Nephron progenitor cell (in vitro differentiated cells): ENCODE results near the gene C11orf98.

Experiments used
- DNase-seq: peaks from one replicate; pipeline ENCODE4 v3.0.0; 2021
- H3K27ac Mint-ChIP-seq: 2 replicates; pipeline ENCODE4 v1.8.0; 2021; ENCODE audit warnings: mild to moderate bottlenecking, moderate library complexity, mixed read lengths
- H3K27me3 Mint-ChIP-seq: 2 replicates; pipeline ENCODE4 v1.8.0; 2021; ENCODE audit warnings: mild to moderate bottlenecking, low read depth, mixed read lengths; ENCODE audit not compliant: poor library complexity
- H3K36me3 Mint-ChIP-seq: 2 replicates; pipeline ENCODE4 v1.8.0; 2021; ENCODE audit warnings: low read depth, mixed read lengths
- H3K4me1 Mint-ChIP-seq: 2 replicates; pipeline ENCODE4 v1.8.0; 2021; ENCODE audit warnings: mixed read lengths
- H3K4me3 Mint-ChIP-seq: 2 replicates; pipeline ENCODE4 v1.8.0; 2021; ENCODE audit warnings: mild to moderate bottlenecking, moderate library complexity, mixed read lengths
- H3K9me3 Mint-ChIP-seq: 2 replicates; pipeline ENCODE4 v1.8.0; 2021; ENCODE audit warnings: mild to moderate bottlenecking, moderate library complexity, mixed read lengths
- TF ChIP-seq, protein P1 (sequence below): fragments of 200-600 bp; sonication (generic); IDR thresholded peaks from 2 replicates; pipeline ENCODE4 v1.5.0; 2021; ENCODE audit warnings: antibody characterized with exemption

Gene C11orf98

GRCh38 chr11:62689421-62690183 lies 24.6 kb upstream of the C11orf98 start, which contains the start of gene LRRN4CL:
LRRN4CL (minus strand) TSS chr11:62689530; CDS start chr11:62688508, 1,022 bp downstream.
- DNase-seq = no peak
- Mint-ChIP-seq H3K27ac (peak within 1 kb of the TSS; percentile 92), H3K27me3 (no peaks in the 10 kb centered on the region), H3K4me1 (peaks cover 24% of the 10 kb centered on the region), H3K4me3 (peak within 1 kb of the TSS; percentile 26), H3K9me3 (no peaks in the 10 kb centered on the region), H3K36me3 (peaks cover 23% of the 10 kb centered on the region)
- TF ChIP-seq, protein P1, sequence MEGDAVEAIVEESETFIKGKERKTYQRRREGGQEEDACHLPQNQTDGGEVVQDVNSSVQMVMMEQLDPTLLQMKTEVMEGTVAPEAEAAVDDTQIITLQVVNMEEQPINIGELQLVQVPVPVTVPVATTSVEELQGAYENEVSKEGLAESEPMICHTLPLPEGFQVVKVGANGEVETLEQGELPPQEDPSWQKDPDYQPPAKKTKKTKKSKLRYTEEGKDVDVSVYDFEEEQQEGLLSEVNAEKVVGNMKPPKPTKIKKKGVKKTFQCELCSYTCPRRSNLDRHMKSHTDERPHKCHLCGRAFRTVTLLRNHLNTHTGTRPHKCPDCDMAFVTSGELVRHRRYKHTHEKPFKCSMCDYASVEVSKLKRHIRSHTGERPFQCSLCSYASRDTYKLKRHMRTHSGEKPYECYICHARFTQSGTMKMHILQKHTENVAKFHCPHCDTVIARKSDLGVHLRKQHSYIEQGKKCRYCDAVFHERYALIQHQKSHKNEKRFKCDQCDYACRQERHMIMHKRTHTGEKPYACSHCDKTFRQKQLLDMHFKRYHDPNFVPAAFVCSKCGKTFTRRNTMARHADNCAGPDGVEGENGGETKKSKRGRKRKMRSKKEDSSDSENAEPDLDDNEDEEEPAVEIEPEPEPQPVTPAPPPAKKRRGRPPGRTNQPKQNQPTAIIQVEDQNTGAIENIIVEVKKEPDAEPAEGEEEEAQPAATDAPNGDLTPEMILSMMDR = no peak

GRCh38 chr11:62688491-62688890 lies 23.5 kb upstream of the C11orf98 start:
- H3K27me3 Mint-ChIP-seq = no peaks in the 10 kb centered on the region
- peak overlapping the region; percentile 92 for H3K27ac Mint-ChIP-seq
- no peak for DNase-seq
- peak overlapping the region; percentile 26 for H3K4me3 Mint-ChIP-seq
- H3K4me1 Mint-ChIP-seq = peaks cover 22% of the 10 kb centered on the region
- H3K9me3 Mint-ChIP-seq = no peaks in the 10 kb centered on the region
- TF ChIP-seq, protein P1 = no peak
- H3K36me3 Mint-ChIP-seq = peaks cover 18% of the 10 kb centered on the region

DNA sequence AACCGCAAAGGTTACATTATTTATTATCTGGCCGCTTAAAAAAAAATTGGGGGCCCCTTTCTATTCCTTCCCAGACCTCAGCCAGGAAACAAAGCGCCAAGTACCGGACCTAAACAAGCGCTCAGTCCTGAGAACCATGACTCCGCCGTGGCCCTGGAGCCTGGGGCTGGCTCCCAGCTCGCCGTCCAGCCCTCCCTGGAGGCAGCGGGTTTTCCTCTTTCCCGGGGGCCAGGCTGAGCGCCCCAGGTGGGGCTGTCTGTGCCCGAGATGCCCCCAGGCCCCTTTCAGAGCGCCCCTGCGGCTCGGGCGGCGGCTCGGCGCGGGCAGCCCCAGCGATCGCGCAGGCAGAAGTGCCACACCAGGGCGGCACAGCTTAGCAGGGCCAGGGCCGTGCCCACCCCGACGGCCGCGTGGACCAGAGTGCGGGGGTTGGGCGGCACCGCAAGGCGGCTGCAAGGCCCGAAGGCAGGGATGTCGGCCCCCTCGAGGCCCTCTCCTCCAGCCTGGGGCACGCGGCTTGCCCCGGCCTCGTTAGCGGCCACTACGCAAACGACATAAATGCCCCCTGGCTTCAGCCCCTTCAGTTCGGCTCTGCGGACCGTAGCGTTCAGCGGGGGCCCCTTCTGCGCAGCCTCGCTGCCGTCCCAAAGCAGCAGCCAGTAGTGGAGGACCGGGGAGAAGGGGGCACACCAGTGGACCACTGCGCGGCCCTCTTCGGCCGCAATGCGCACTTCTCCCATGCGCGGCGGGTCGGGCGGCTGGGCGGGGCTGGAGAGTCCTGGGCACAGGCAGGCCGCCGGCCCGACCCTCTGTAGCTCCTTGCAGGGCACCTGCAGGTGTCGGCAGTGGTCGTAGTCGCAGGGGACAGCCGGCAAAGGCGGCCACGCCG lies 22.7 kb upstream of the C11orf98 start:
- Mint-ChIP-seq H3K27ac (no peak overlapping the region), H3K36me3 (peaks cover 15% of the 10 kb centered on the region), H3K9me3 (no peaks in the 10 kb centered on the region), H3K27me3 (no peaks in the 10 kb centered on the region), H3K4me3 (no peak overlapping the region), H3K4me1 (peaks cover 22% of the 10 kb centered on the region)
- DNase-seq = no peak
- TF ChIP-seq, protein P1 = no peak

DNA sequence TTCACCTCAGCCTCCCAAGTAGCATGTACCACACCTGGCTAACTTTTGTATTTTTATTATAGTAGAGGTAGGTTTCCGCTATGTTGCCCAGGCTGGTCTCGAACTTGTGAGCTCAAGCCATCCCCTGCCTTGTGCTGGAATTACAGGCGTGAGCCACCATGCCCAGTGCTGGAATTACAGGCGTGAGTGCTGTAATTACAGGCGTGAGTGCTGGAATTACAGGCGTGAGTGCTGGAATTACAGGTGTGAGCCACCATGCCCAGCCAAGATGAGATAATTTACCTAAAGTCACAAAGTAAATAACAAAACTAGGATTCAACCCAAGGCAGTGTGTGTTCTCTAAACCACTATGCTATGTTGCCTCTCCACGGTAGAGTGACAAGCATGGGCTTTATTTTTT lies 17.5 kb upstream of the C11orf98 start:
- Mint-ChIP-seq H3K4me1 (peaks cover 28% of the 10 kb centered on the region), H3K36me3 (peaks cover 6% of the 10 kb centered on the region), H3K27ac (no peak overlapping the region), H3K9me3 (no peaks in the 10 kb centered on the region), H3K4me3 (no peak overlapping the region), H3K27me3 (no peaks in the 10 kb centered on the region)
- no peak for DNase-seq
- TF ChIP-seq, protein P1 = no peak

DNA sequence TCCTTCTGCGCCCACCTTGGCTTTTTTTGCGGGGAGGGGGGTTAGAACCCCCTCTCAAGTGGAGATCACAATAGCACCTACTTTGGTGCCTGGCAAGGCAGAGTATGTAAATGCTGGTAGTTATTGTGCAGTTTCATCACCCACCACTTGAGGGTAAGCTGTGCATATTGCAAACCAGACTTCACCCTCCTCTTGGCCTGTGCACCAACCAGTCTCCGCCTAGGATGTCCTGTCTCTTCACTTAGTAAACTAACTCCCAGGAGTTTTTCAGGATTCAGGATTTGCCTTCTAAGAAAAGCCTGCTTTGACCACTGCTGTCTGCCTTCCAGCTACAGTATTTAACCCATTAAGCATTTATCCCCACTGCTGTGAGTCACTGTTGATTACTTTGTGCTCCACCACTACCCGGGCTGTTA lies 15.8 kb upstream of the C11orf98 start:
- Mint-ChIP-seq H3K36me3 (peaks cover 20% of the 10 kb centered on the region), H3K27ac (peak overlapping the region; percentile 69), H3K9me3 (no peaks in the 10 kb centered on the region), H3K4me3 (peak overlapping the region; percentile 66), H3K4me1 (peaks cover 38% of the 10 kb centered on the region), H3K27me3 (no peaks in the 10 kb centered on the region)
- DNase-seq = no peak
- TF ChIP-seq, protein P1 = peak; percentile 44
